ENCODE results near the gene MRNIP.

DNA sequence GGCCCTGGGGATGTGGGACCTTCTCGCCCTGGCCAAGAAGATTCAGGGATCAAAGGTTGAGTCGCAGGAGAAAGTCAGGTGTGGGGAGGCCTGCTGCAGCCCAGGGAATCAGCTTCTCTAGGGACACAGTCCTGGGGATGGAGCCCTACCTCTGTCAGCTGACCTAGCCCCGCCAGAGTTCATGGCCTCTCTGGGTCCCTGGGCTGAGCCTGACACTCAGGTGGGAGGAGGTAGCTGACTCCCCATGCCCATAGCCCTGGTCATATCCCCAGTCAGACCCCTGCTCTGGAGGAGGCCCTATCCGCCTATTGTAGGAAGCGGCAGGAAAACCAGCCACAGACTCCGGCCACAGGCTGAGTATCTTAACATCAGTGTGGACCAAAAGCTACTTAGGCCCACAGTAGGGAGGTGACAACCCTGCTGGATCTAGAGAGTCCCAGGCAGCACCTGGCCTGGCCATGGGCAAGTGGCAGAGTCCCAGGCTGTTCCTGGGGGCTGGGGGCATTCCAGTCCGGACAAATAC is 15.0 kb upstream of the MRNIP start:
- TF ChIP-seq, protein P1, sequence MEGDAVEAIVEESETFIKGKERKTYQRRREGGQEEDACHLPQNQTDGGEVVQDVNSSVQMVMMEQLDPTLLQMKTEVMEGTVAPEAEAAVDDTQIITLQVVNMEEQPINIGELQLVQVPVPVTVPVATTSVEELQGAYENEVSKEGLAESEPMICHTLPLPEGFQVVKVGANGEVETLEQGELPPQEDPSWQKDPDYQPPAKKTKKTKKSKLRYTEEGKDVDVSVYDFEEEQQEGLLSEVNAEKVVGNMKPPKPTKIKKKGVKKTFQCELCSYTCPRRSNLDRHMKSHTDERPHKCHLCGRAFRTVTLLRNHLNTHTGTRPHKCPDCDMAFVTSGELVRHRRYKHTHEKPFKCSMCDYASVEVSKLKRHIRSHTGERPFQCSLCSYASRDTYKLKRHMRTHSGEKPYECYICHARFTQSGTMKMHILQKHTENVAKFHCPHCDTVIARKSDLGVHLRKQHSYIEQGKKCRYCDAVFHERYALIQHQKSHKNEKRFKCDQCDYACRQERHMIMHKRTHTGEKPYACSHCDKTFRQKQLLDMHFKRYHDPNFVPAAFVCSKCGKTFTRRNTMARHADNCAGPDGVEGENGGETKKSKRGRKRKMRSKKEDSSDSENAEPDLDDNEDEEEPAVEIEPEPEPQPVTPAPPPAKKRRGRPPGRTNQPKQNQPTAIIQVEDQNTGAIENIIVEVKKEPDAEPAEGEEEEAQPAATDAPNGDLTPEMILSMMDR (IDR thresholded peaks at IDR 0.05) = no peak
- TF ChIP-seq POLR2A (IDR thresholded peaks at IDR 0.05) = no peak
- TF ChIP-seq POLR2AphosphoS5 (IDR thresholded peaks at IDR 0.05) = no peak
